Activated CD8-positive, alpha-beta memory T cell treated with anti-CD3 and anti-CD28 coated beads for 4 hours (primary cell): Measurements from ENCODE around the gene TXNDC2.

ENCODE experiments used
- DNase-seq, 2 donors: peaks; one replicate each; pipeline ENCODE4 v3.0.0-alpha.2; 2020; ENCODE audit warnings: low read depth in 2 of 2

The TXNDC2 gene

DNA sequence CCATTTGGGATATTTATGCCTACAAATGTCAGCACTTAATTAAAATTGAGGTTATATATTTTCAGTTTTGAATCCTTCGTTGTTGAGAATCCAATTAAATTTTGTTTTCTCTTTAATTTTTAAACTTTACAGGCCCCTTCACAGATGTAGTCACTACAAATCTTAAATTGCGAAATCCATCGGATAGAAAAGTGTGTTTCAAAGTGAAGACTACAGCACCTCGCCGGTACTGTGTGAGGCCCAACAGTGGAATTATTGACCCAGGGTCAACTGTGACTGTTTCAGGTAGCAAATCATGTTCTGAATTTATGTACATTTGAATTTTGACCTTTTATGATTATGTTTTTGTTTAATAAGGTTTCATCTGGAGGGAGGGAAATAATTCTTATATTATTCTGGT lies 45.9 kb downstream of the TXNDC2 start:
- DNase-seq, result no peak

DNA sequence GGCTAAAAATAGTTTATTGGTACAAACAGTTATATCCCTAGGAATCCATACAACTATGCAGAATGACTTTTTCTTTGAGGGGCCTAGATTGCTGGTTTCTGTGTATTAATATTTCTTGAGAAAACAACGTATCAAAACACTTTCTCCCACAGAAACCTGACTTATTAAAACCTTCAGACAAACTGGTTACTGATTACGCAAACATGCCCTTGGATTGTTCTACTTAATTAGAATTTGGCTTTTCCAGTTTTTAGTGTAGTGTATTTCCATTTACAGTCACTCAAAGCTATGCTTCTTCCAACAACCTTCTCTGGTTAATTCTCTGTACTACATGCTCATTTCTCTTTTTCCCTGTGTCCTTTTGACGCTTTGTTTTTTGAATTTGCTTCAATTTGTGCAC lies 48.1 kb downstream of the TXNDC2 start:
- DNase-seq, result no peak

DNA sequence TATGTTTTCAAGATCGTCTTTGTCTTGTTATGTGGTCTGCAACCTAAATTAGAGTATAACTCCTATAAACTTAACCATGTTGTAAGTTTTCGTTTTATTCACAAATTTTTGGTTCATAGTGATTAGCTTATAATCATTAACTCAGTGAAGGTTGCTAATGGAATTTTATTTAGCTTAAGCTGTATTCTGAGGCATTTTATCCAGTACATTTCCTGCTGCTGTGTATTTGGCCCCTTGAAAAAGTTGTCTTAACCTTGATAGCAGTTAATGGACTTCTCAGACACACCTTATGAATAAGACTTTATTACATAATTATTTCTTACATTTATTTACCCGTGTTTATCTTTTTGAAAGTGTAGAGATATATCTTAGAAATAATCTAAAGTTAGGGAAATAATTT lies 48.5 kb downstream of the TXNDC2 start:
- no peak for DNase-seq
